Fibroblast of villous mesenchyme (primary cell): ENCODE data around the gene MCCC2. TPM values are rescaled to one million over a fixed set of nuclear protein-coding genes. Genes with fewer than 3 reads are reported as not detected.

ENCODE experiments used
- DNase-seq: peaks from one replicate; pipeline ENCODE4 v3.0.0-alpha.2; 2010; ENCODE audit warnings: low read depth
- H3K4me3 ChIP-seq: 2 replicates; pipeline ENCODE4 v1.5.1; 2011; ENCODE audit warnings: low read depth, mild to moderate bottlenecking, low read length
- total RNA-seq: library from RNA; depleted of rRNA; stranded (reverse); fragments of >200 nt; gene quantifications from 2 replicates; pipeline ENCODE4 v1.2.3, GENCODE V29; 2012
- TF ChIP-seq, protein P1 (sequence below): IDR thresholded peaks from 2 replicates; pipeline ENCODE4 v1.5.1; 2012; ENCODE audit warnings: low read depth, mild to moderate bottlenecking, low read length; ENCODE audit not compliant: insufficient read depth

The MCCC2 gene
- total RNA-seq, 1 donor: 25.9 TPM

DNA sequence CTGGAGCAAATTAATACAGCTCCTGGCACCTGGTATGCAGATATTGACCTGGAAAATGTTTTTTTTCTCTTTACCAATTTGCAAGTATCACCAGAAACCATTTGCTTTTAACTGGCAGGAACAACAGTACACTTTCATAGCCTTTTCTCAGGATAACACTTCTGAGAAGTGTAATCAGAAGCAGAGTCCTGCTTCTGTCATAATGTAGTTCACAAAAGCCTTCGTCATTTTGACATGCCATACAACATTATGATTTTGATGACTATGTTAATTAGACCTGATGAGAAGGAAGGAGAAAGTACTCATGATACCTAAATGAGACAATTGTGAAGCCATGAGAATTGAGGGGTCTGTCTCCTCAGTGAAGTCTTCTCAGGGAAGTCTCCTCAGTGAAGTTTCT, 90.8 kb downstream of the MCCC2 start:
- no peak overlapping the region for H3K4me3 ChIP-seq
- TF ChIP-seq, protein P1, sequence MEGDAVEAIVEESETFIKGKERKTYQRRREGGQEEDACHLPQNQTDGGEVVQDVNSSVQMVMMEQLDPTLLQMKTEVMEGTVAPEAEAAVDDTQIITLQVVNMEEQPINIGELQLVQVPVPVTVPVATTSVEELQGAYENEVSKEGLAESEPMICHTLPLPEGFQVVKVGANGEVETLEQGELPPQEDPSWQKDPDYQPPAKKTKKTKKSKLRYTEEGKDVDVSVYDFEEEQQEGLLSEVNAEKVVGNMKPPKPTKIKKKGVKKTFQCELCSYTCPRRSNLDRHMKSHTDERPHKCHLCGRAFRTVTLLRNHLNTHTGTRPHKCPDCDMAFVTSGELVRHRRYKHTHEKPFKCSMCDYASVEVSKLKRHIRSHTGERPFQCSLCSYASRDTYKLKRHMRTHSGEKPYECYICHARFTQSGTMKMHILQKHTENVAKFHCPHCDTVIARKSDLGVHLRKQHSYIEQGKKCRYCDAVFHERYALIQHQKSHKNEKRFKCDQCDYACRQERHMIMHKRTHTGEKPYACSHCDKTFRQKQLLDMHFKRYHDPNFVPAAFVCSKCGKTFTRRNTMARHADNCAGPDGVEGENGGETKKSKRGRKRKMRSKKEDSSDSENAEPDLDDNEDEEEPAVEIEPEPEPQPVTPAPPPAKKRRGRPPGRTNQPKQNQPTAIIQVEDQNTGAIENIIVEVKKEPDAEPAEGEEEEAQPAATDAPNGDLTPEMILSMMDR: no peak
- DNase-seq: no peak

DNA sequence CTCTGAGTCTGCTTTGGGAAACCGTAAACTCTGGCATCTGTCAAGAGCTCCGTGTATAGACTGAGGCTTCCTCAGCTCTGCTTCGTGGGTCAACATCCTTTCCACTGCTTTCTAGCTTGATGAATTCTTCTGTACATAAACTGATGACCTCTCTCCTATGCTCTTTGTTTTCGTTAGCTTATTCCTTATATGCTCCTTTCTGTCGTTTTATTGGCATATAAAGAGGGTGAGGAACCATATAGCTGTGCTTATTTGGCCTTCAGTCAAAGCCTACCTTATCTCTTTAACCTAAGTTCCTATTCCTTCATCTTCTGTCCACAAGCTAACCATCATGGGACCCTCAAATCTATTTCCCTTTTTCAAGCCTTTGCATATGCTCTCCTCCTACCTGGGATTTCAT, 92.6 kb downstream of the MCCC2 start:
- TF ChIP-seq, protein P1: no peak
- DNase-seq: no peak

DNA sequence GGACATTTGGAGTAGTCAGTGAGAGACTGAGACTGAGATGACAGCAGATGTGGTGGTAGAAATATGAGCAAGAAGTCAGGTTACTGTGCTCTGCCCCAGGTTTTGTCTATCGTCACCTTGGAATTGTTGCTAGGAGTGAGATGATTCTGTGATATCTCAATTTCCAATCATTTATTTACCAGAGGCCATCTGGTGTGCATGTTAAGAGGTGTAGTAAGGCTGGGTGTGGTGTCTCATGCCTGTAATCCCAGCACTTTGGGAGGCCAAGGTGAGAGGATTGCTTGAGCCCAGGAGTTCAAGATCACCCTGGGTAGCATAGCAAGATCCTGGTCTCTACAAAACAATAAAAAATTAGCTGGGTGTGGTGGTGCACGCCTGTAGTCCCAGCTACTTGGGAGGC, 93.4 kb downstream of the MCCC2 start:
- no peak for DNase-seq
- H3K4me3 ChIP-seq: no peak overlapping the region
- TF ChIP-seq, protein P1: no peak

More for the DNA sequence above, 92.6 kb downstream of the MCCC2 start:
- H3K4me3 ChIP-seq: no peak overlapping the region

DNA sequence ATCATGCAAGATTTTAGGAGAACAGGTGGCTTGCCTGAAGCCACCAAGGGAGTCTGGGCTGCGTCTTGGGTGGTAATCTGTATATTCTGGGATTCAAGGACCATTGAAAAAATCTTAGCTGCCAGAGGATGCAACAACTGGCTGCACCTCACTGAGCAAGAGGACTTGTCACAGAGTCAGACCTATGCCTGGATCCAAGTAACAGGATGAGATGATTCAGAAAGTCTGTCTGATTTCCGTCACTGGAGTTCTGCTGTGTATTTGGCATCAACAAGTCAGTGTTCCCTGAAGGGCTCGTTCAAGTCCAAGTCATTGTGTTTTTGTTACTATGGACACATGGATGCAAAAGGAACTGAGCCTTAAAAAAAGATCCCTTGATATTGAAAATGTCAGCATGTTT, 94.2 kb downstream of the MCCC2 start:
- TF ChIP-seq, protein P1: no peak
- no peak overlapping the region for H3K4me3 ChIP-seq
- no peak for DNase-seq

DNA sequence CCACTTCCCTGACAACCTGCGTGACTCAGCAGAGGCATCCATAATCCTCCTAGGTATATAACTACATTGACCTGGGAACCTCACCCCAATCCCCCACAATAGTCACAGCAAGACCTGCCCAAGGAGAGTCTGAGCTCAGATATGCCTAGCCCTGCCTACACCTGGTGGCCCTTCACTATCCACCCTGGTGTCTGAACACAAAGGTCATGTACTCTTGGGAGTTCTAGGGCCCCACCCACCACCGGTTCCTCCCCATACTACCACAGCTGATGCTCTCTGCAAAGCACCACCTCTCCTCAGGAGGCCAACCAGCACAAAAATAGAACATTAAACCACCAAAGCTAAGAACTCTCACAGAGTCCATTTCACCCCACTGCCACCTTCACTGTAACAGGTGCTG, 97.2 kb downstream of the MCCC2 start:
- TF ChIP-seq, protein P1: no peak

DNA sequence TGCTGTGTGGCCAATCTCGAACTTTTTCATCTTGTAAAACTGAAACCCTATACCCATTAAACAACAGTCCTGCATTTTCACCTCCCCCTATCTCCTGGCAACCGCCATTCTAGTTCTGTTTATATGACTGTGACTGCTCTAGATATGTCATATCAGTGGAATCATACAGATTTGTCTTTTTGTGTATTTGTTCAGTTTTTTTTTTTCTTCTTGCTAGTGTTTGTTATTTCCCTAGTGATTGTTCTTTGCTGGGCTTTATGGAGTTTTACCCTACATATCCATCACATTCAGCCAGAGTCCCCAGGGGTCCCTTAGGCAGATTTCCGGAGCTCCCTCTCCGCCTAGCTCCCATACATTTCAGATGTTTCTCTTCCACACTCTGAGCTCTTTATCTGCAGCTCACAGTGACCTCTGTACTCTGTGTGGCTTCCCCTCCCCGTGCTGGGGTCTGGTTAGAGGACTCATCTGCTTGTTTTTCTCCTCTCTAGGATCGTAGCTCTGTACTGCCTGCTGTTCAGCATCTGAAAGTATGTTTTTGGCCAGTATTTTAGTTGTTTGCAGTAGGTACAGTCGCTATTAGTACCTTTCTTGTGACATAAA, 106.8 kb downstream of the MCCC2 start:
- H3K4me3 ChIP-seq: no peak overlapping the region
- TF ChIP-seq, protein P1: no peak
- peak; percentile 17 for DNase-seq

More for the DNA sequence above, 97.2 kb downstream of the MCCC2 start:
- no peak overlapping the region for H3K4me3 ChIP-seq
- DNase-seq: no peak

DNA sequence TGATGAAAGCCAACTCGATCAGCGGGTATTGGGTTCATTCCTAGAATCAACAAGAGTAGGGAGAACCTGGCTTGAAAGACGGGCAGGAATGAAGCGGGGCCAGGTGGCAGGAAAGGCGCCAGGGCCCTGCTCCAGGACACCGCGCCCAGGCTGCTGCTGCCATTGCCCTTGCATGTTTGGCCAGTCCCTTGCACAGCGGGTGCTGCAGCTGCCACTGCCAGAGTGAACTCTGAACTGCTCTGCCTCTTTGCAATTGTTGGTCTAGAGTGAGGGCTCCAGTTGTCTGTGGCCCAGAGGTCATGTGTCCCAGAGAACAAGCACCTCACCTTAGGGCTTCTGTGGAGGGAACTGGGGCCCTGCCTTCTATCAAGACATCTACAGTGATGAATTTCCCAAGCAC, 107.9 kb downstream of the MCCC2 start:
- no peak for DNase-seq
- H3K4me3 ChIP-seq: no peak overlapping the region
- TF ChIP-seq, protein P1: no peak
